Ecto neural progenitor cell (in vitro differentiated cells): ENCODE results near the gene NISCH.
"Not testable (repeated sequence)": the region's sequence is repeated elsewhere in the genome, so short reads cannot be mapped to it uniquely, and the experiment has no call there.

Source experiments
- DNase-seq: peaks from one replicate; pipeline ENCODE4 v3.0.0-alpha.2; 2018; ENCODE audit warnings: low spot score

NISCH gene

GRCh38 chr3:52515192-52515591 lies 59.8 kb downstream of the NISCH start:
- DNase-seq, result no peak

DNA sequence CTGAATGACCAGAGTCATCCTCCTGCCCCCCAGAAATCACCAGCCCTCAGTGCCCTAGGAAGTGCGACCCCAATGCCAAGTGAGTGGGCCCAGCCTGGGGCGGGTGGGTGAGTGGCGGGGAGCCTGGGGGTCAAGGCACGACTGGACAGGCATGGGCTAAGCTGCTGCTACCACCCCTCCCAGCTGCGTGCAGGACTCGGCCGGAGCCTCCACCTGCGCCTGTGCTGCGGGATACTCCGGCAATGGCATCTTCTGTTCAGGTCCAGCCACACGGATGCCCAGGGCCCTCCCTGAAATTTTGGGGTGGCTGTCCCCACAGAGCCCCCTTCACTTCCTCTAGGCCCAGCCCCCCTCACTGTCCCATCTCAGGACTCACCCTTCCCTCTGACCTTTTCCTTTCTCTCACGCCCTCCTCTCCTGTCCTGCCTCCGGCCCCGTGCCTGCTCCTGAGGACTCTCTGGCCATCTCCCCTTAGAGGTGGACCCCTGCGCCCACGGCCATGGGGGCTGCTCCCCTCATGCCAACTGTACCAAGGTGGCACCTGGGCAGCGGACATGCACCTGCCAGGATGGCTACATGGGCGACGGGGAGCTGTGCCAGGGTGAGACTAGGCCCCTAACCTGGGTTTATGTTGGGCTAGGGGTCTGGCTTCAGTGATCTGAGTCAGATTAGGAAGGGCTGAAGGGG lies 61.2 kb downstream of the NISCH start:
- DNase-seq, result no peak

DNA sequence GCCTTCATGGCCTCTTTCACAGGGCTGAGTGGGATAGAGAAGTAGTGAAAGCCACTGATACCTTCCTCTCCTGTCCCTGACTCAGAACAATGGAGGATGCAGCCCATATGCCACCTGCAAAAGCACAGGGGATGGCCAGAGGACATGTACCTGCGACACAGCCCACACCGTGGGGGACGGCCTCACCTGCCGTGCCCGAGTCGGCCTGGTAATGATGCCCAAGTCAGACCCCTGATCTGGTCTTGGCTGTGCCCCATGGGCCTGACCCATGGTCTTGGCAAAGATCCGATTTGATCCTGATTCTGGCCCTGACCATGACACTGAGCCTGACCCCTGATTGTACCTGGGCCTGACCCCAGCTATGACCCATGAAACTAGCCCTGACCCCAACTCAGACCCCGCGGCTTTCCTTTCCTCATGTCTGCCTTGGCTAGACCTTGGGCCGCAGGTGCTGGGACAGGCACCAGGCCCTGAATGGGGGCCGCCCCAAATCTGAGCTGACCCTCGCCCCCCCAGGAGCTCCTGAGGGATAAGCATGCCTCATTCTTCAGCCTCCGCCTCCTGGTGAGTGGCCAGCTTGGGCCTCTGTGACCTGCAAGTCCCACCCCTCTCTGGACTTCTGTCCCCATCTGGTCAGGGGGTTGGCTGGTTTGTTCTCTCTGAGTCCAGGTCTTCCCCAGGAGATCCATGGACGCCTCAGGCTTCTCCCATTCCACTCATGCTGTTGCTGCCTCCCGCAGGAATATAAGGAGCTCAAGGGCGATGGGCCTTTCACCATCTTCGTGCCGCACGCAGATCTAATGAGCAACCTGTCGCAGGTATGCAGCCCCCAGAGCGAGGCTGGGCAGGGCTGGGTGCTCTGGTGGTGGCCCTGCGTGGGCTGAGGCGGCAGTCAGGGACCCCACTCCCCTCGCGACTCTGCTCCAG lies 62.7 kb downstream of the NISCH start:
- DNase-seq, result no peak

GRCh38 chr3:52518723-52519444 lies 63.5 kb downstream of the NISCH start:
- DNase-seq, result no peak

DNA sequence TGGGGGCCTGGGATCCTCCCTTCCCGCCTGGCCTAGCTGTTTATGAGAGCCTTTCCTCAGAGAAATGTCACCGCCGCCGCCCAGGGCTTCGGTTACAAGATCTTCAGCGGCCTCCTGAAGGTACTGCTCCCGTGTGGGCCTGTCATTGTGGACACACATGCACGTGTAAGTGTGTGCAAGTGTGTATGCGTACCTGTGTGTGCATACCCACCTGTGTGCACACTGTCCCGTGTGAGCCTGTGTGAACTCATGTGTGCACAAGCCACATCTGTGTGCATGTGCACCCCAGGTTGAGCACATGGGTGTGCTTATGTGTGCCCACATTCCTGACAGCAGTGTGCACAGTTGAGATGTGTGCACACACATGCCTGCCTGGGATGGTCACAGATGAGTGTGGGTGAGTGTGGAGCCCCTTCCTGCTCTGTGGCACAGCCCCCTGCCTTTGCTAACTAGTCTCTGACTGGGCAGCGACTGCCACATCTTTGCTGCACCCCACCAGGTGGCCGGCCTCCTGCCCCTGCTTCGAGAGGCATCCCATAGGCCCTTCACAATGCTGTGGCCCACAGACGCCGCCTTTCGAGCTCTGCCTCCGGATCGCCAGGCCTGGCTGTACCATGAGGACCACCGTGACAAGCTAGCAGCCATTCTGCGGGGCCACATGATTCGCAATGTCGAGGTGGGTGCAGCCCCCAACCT lies 64.2 kb downstream of the NISCH start:
- no peak for DNase-seq

- no peak for DNase-seq
These were observed 64.8 kb downstream of the NISCH start for GRCh38 chr3:52520141-52520667.

GRCh38 chr3:52520716-52521487 lies 65.5 kb downstream of the NISCH start:
- no peak for DNase-seq

- DNase-seq, result no peak
These were observed 66.1 kb downstream of the NISCH start for GRCh38 chr3:52521488-52521824.

GRCh38 chr3:52521881-52522650 lies 66.7 kb downstream of the NISCH start:
- DNase-seq, result no peak

- no peak for DNase-seq
These were observed 67.3 kb downstream of the NISCH start for GRCh38 chr3:52522651-52523251.

- DNase-seq, result no peak
These were observed 68.2 kb downstream of the NISCH start for GRCh38 chr3:52523386-52524257.

DNA sequence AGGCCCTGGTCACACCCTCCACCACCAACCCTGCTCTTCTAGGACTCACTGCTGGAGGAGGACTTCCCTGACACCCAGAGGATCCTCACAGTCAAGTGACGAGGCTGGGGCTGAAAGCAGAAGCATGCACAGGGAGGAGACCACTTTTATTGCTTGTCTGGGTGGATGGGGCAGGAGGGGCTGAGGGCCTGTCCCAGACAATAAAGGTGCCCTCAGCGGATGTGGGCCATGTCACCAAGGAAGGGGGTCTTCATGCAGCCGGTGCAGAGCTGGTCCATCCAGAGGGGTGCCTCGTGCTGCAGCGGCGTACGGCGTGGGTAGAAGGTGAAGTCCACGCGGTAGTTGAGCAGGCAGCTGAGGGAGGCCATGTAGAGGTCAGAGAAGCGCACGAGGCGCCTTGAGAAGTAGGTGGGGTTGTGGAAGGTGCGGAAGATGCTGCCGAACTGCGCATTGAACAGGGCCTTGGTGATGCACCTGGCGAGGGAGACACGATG lies 68.9 kb downstream of the NISCH start:
- DNase-seq, result no peak

DNA sequence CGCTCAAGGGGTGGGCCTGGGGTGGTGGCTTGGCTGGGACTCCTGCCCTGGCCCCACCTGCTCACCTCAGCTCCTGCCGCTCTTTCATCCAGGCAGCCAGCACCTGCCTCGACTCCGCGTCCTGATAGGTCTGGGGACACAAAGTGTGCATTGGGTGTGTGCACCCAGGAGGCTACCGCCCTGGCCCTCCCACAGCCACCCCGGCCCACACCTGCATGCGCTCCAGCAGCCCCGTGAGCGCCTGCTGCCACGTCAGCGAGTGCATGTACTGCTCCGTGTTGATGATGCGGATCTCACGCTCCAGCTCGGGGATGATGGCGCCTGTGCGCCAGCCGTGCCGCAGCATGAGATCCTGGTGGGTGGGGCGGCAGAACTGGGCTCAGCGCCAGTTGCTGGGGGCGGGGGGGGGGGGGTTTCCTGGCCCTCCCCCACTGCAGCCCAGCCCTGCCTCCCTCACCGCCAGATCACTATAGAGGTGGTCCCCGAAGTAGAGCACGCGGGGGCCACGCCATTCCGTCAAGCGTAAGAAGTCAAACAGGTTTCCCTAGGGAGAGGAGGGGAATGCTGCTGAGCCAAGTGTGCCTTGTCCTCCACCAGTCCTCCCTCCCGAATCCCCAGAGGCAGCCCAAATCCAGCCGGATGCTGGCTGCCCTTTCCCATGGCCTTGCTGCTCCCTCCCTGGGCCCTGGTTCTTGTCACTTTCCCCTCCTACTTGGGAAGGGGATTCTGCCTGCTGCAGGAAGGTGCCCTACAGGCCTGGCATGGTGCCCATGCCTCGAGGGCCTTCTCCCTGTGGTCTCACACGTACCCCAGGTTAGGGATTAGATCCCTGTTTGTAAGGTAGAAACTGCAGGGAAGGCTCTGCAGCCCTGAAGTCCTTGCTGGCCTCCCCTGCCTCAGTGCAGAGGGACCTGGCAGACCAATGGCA lies 69.6 kb downstream of the NISCH start:
- no peak for DNase-seq

DNA sequence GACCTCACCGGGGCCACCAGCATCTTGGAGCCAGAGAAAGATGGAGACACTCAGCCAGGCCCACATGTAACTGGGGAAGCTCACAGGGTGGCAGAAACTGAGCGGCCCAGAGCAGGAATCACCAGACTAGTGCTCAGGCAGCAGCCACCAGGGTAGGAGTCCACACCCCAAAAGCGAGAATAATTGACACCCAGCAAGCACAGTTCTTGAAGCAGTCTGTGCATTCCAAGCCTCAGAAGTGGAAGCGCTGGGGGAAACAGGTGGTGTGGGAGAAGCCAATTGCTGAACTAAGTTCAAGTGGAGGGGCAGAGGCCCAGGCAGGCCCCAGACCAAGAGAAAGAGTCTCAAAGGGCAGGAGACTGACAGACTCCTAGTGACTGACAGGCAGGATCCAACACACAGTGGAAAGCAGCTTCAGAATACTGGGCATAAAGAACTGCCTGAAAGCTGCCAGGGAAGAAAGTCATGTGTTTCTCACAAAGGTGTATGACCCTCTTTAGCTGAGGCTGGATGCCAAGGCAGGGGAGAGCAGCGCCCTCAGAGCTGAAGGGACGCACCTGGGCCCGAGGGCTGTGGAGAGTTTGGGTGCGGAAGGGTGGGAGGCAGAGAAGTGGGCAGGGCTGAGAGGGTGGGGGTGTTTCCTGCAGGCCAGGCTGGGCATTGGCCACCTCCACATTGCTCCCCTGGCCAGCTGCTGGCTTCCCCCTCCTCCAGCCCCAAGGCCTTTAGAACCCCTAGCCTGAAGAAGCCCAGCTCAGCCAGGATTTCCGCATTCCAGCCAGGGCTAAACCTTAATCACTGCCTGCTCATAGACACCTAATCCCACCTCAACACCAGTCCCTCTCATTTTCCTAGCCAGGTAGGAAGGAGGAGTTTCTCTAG lies 70.5 kb downstream of the NISCH start:
- no peak for DNase-seq

DNA sequence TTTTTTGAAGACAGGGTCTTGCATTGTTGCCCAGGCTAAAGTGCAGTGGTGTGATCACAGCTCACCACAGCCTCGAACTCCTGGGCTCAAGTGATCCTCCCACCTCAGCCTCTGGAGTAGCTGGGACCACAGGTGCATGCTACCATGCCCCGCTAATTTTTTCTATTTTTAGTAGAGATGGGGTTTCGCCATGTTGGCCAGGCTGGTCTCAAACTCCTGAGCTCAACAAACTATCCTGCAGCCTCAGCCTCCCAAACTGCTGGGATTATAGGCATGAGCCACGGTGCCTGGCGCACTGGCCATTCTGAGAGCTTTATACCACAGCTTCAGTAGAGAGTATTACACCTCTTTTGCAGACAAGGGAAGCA lies 71.3 kb downstream of the NISCH start:
- not testable (repeated sequence) for DNase-seq

DNA sequence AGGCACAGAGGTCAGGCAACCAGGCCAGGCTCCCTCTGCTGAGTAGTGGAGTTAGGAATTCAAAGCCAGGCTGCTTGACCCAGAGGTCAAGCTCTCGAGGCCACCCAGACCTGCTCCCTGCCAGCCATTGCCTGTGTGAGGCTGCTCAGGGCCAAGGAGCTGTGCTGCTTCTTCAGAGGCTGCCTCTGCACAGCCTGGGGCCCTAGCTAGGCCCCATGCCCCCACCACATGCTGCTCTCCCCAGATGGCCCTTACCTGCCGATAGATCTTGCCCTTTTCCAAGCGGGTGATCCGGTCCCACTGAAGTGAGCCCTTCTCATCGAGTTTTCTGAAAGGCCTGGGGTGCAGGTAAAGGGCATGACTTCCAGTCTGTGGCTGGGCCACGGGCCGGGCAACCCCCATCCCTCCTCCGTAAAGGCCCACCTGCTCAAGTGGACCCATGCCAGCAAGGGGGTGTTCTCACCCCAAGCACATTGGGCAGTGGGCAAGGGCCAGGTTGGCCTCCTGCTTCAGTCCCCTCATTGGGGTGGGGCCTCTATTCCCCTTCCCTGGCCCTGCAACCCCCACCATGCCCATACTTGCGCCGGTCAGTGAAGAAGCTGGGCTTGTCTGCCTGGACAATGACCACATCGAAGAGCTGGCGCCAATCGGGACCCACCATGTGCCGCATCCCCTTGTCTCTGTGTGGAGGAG lies 71.8 kb downstream of the NISCH start:
- no peak for DNase-seq
